ENCODE results near the gene RND3.

Gene RND3

DNA sequence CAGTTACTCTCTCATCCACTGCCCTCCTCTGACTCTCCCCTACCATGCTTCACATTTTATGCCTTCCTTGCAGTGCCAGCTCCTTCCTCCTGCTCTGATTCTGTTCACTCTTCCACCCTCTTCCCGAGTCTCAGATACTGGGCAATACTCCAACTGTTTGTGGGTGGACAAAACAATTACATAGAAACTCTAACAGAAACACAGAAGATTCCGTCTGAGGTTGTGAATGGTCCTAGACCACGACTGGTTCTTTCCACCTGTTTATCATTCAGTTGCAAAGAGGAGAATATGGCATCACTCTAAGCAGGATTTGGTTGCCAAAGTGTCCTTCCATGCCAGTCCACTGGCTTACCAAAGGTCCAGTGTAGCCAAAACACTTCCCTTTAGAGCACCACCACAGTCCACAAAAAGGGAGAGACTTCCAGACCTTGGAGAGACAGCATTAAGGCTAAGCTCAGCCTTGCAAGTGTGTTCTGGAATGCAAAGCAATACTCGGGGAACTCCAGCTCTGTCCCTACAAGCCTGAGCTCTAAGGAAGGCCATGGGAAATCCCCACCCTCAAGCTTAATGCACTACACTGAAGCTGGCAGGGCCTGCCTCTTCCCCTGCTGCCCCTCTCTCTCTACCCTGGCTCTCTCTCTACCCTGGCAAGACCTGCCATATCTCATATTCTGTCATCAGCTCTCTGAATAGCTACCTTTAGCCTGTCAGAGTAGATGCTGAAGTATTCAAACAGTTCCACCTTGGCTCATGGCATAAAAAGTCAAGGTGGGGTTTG, 33.6 kb upstream of the RND3 start:
- Histone ChIP-seq H3K4me1 (ENCODE audit: control insufficient read depth, insufficient read depth, low read length) (no peaks in the 10 kb centered on the region), H3K27ac (ENCODE audit: low read depth, low read length) (no peak overlapping the region), H3K36me3 (ENCODE audit: control insufficient read depth, insufficient read depth, low read length) (no peaks in the 10 kb centered on the region), H3K4me3 (ENCODE audit: low read depth, low read length) (no peak overlapping the region), H3K9ac (ENCODE audit: low read length) (no peak overlapping the region), H3K9me3 (ENCODE audit: control insufficient read depth, insufficient read depth, low read depth, low read length) (peaks cover 18% of the 10 kb centered on the region), H3K27me3 (ENCODE audit: control insufficient read depth, insufficient read depth, low read length) (no peaks in the 10 kb centered on the region)

DNA sequence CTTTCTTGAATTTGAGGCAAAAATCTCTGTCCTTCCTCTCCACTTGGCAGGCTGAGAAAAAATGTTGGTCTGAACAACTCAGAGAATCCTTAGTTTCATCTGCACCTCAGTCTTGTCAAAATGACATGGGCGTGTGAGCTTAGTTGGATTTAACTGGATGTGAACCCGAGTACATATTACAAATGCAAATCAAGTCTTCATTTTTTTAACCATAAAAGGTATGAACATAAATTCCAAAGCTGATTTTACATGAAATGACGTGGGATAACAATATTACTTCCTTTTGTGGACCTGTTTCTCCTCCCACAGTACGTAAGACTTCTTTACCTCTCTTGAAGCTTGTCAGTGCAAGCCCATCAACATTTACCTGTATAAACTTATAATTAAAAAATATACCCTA, 32.6 kb upstream of the RND3 start:
- no peak overlapping the region for H3K27ac ChIP-seq (ENCODE audit: low read depth, low read length)
- no peaks in the 10 kb centered on the region for H3K27me3 ChIP-seq (ENCODE audit: control insufficient read depth, insufficient read depth, low read length)
- peaks cover 18% of the 10 kb centered on the region for H3K9me3 ChIP-seq (ENCODE audit: control insufficient read depth, insufficient read depth, low read depth, low read length)
- no peak overlapping the region for H3K4me3 ChIP-seq (ENCODE audit: low read depth, low read length)
- H3K4me1 ChIP-seq (ENCODE audit: control insufficient read depth, insufficient read depth, low read length) = no peaks in the 10 kb centered on the region
- no peaks in the 10 kb centered on the region for H3K36me3 ChIP-seq (ENCODE audit: control insufficient read depth, insufficient read depth, low read length)
- no peak overlapping the region for H3K9ac ChIP-seq (ENCODE audit: low read length)

DNA sequence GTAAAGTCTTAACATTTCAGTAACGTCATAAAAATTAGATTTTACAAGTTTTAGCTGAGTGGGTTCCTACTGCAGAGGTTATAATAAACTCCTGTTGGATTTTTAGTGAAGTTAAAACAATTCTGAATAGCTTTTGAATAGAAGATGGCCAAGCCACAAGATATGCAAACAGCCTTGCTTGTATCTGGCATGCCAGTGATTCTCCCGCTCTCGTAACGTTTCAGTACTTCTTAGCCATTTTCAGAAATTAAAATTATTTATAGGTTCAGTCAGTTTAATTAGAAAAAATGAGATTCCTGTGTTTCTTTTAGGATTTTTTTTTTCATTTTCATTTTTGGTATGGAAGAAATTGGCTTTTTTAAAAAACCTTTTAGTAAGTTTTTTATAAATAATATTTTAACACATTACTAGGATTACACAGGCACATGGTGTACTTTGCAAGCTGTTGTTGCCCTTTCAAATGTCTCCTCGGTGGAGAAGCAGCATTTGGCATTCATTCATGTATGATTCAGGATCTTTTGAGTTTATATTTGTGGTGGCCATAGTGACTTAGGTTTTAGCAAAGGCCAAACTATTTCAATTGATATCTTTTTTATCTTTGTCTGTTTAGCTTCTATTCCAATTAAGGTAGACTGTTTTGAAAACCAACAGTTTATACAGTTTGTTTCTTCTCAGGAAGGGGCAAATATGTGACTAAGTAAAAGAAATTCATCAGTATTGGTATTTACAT, 30.6 kb upstream of the RND3 start:
- Histone ChIP-seq H3K4me1 (ENCODE audit: control insufficient read depth, insufficient read depth, low read length) (no peaks in the 10 kb centered on the region), H3K27ac (ENCODE audit: low read depth, low read length) (no peak overlapping the region), H3K9ac (ENCODE audit: low read length) (no peak overlapping the region), H3K27me3 (ENCODE audit: control insufficient read depth, insufficient read depth, low read length) (no peaks in the 10 kb centered on the region), H3K36me3 (ENCODE audit: control insufficient read depth, insufficient read depth, low read length) (no peaks in the 10 kb centered on the region), H3K9me3 (ENCODE audit: control insufficient read depth, insufficient read depth, low read depth, low read length) (peaks cover 6% of the 10 kb centered on the region; the same call in 1 of the 2 replicates), H3K4me3 (ENCODE audit: low read depth, low read length) (no peak overlapping the region)

DNA sequence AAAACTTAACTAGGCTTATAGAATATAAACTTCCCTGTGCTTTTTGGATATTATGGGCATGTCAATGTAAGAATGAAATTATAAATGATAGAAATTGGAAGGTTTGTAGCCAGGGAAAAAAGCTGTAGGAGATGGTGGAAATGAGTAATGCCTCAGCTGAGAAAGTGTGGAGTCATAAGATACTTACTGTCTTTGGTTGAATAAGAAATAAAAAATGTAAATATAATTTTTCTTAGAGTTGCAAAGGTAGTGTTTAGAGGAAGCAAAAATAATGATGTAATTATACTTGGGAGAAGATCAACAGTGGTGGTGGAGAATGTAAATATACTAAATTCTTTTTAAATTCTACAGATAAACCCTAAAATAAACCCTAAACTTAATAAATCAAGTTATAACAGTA, 26.2 kb upstream of the RND3 start:
- no peak overlapping the region for H3K27ac ChIP-seq (ENCODE audit: low read depth, low read length)
- no peaks in the 10 kb centered on the region for H3K27me3 ChIP-seq (ENCODE audit: control insufficient read depth, insufficient read depth, low read length)
- no peaks in the 10 kb centered on the region for H3K4me1 ChIP-seq (ENCODE audit: control insufficient read depth, insufficient read depth, low read length)
- no peaks in the 10 kb centered on the region for H3K9me3 ChIP-seq (ENCODE audit: control insufficient read depth, insufficient read depth, low read depth, low read length)
- no peaks in the 10 kb centered on the region for H3K36me3 ChIP-seq (ENCODE audit: control insufficient read depth, insufficient read depth, low read length)
- H3K9ac ChIP-seq (ENCODE audit: low read length) = no peak overlapping the region
- H3K4me3 ChIP-seq (ENCODE audit: low read depth, low read length) = no peak overlapping the region

DNA sequence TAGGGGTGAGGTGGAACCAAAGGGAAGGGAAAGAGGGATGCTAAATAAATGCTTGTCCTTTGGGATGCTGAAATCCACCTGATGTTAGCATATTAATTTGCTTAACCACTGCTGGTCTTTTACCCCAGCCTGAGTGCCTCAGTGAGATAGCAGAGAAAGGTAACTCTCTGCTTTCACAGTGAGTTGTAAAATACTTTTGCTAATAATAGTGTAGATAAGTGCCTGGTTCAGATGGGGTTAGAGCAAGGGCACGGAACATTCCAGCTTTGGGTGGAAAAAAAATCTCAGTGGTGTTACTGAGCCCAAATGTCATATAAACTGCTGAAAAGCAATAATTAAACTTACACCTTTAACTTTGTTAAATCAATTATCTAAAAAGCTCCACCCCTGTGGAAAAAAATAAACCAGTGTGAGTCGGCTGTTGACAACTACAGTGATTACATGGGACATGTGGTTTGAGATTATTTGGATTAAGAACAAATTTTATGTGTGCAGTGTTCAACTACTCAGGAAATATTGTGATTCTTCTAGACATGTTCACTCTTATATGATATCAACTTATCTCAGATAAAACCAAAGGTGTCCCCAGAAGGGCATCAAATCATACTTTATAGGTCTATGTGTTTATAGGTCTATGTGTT, 21.1 kb upstream of the RND3 start:
- H3K9ac ChIP-seq (ENCODE audit: low read length) = no peak overlapping the region
- no peaks in the 10 kb centered on the region for H3K9me3 ChIP-seq (ENCODE audit: control insufficient read depth, insufficient read depth, low read depth, low read length)

DNA sequence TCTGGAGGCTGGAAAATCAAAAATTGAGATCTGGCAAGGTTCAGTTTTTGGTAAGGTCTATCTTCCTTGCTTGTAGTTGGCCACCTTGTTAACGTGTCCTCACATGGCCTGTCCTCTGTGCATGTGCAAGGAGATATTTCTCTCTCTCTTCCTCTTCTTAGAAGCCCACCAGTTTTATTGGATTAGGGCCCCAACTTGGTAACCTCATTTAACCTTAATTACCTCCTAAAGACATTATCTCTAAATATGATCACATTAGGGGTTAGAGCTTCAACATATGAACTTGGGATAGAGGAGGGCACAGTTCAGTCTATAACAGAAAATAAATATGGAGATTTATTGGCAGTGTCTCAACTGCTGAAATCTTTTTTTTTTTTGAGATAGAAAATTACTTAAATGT, 19.6 kb upstream of the RND3 start:
- peaks cover 3% of the 10 kb centered on the region; the same call in 1 of the 2 replicates for H3K4me1 ChIP-seq (ENCODE audit: control insufficient read depth, insufficient read depth, low read length)
- H3K27ac ChIP-seq (ENCODE audit: low read depth, low read length) = no peak overlapping the region
- no peaks in the 10 kb centered on the region for H3K27me3 ChIP-seq (ENCODE audit: control insufficient read depth, insufficient read depth, low read length)
- no peak overlapping the region for H3K9ac ChIP-seq (ENCODE audit: low read length)
- H3K36me3 ChIP-seq (ENCODE audit: control insufficient read depth, insufficient read depth, low read length) = no peaks in the 10 kb centered on the region
- no peak overlapping the region for H3K4me3 ChIP-seq (ENCODE audit: low read depth, low read length)
- H3K9me3 ChIP-seq (ENCODE audit: control insufficient read depth, insufficient read depth, low read depth, low read length) = no peaks in the 10 kb centered on the region

More for the DNA sequence above, 21.1 kb upstream of the RND3 start:
- Histone ChIP-seq H3K27me3 (ENCODE audit: control insufficient read depth, insufficient read depth, low read length) (no peaks in the 10 kb centered on the region), H3K4me1 (ENCODE audit: control insufficient read depth, insufficient read depth, low read length) (peaks cover 3% of the 10 kb centered on the region; the same call in 1 of the 2 replicates), H3K4me3 (ENCODE audit: low read depth, low read length) (no peak overlapping the region), H3K27ac (ENCODE audit: low read depth, low read length) (no peak overlapping the region), H3K36me3 (ENCODE audit: control insufficient read depth, insufficient read depth, low read length) (no peaks in the 10 kb centered on the region)

DNA sequence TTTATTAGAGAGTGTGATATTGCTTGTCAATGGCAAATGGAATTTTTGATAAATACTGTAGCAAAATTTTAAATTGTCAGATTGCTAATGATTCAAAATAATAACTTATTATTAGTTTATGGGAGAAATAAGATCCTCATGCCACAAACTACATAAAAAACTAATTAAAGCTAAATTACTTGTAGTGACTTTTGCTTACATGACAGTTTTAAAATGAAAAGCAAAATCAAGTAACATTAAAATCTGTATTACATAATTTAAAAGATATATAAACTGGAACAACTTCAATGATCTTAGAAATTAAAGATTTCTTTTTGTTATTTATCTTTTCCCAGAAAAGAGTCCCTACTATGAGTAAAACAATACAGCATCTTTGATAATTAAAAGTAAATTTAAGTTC, 17.7 kb upstream of the RND3 start:
- H3K9me3 ChIP-seq (ENCODE audit: control insufficient read depth, insufficient read depth, low read depth, low read length) = no peaks in the 10 kb centered on the region
- H3K36me3 ChIP-seq (ENCODE audit: control insufficient read depth, insufficient read depth, low read length) = no peaks in the 10 kb centered on the region
- H3K9ac ChIP-seq (ENCODE audit: low read length) = no peak overlapping the region
- H3K4me1 ChIP-seq (ENCODE audit: control insufficient read depth, insufficient read depth, low read length) = peaks cover 3% of the 10 kb centered on the region; the same call in 1 of the 2 replicates
- H3K27ac ChIP-seq (ENCODE audit: low read depth, low read length) = no peak overlapping the region
- H3K27me3 ChIP-seq (ENCODE audit: control insufficient read depth, insufficient read depth, low read length) = no peaks in the 10 kb centered on the region
- no peak overlapping the region for H3K4me3 ChIP-seq (ENCODE audit: low read depth, low read length)

DNA sequence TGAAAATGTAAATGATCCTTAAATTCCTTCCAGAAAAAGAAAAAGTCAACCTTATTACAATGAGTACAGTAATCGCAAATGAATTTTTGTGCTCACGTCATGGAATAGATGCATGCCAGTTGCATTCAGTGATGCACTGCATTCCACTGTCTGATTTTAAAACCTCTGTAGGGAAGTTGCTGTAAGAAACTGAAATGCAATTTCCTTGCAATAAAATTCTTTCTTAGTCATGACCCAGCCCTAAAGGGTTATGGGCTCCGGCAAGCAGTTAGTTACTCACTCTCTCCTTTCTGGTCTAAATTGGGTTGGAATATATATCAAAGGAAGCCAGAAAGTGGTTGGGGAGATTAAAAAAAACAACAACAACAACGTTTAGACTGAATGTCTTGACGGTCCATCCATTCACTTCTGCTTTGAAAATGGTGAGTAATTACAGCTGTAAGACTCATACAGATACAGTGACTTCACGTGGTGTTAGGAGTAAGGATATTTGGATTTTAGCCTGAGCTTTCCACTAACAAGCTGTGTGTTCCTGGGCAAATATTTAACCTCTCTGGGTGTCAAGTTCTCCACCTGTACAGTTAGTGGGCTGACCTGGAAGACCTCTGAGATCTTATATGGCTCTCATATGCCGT, 8.6 kb upstream of the RND3 start:
- Histone ChIP-seq H3K27ac (ENCODE audit: low read depth, low read length) (no peak overlapping the region), H3K27me3 (ENCODE audit: control insufficient read depth, insufficient read depth, low read length) (no peaks in the 10 kb centered on the region), H3K9ac (ENCODE audit: low read length) (no peak overlapping the region), H3K36me3 (ENCODE audit: control insufficient read depth, insufficient read depth, low read length) (no peaks in the 10 kb centered on the region), H3K9me3 (ENCODE audit: control insufficient read depth, insufficient read depth, low read depth, low read length) (no peaks in the 10 kb centered on the region), H3K4me1 (ENCODE audit: control insufficient read depth, insufficient read depth, low read length) (no peaks in the 10 kb centered on the region), H3K4me3 (ENCODE audit: low read depth, low read length) (no peak overlapping the region)

DNA sequence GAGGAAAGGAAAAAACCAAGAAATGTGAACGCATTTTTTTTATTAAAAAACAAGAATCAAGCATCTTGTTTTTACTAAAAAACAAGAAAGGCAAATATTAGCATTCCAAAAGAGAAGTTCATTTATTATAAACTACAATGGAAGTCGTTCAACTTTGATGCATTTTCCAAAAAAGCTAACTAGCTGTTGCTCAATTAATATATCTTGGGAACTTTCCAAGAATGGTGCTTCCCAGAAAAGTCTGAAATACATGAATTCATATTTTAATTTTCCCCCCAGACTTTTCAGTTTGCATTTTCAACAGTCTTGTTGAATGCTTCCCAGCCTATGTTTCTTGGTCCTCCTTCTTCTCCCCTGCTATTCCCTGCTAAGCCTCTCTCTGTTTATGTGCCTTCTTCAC, 7.5 kb upstream of the RND3 start:
- no peaks in the 10 kb centered on the region for H3K9me3 ChIP-seq (ENCODE audit: control insufficient read depth, insufficient read depth, low read depth, low read length)
- no peak overlapping the region for H3K9ac ChIP-seq (ENCODE audit: low read length)
- H3K27ac ChIP-seq (ENCODE audit: low read depth, low read length) = no peak overlapping the region
- no peak overlapping the region for H3K4me3 ChIP-seq (ENCODE audit: low read depth, low read length)
- no peaks in the 10 kb centered on the region for H3K36me3 ChIP-seq (ENCODE audit: control insufficient read depth, insufficient read depth, low read length)
- H3K4me1 ChIP-seq (ENCODE audit: control insufficient read depth, insufficient read depth, low read length) = no peaks in the 10 kb centered on the region
- H3K27me3 ChIP-seq (ENCODE audit: control insufficient read depth, insufficient read depth, low read length) = no peaks in the 10 kb centered on the region

DNA sequence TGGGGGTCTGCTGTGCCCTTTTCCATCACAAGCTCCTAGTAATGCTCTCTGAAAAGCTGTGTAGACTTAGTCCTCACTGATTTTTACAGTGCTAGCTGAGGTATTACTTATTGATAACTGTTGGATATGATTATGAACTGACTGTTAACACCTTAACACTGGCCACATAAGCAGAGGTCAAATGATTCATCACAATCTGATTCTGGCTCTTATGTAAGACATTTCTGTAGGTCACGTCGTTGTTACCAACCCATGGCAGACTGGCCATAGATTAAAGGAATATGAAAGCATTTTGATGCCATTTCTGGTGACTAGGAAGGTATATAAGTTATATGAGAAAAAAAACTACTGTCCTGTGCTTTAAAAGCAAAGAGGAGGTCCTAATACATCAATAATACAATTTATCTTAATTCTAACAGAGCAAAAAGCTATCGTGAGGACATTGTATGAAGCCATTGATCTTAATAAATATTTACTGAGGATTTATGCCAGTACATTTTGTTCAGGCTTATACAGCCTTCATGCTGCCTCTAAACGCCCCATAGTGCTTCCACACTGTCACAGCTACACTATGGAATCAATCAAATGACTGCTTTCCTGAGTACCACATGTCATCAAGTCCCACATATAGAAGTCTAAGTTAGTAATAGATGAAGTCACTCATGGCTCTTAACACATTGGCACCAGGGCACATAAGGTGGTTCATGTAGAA, 6.9 kb upstream of the RND3 start:
- no peak overlapping the region for H3K27ac ChIP-seq (ENCODE audit: low read depth, low read length)
- H3K4me1 ChIP-seq (ENCODE audit: control insufficient read depth, insufficient read depth, low read length) = no peaks in the 10 kb centered on the region
- no peak overlapping the region for H3K9ac ChIP-seq (ENCODE audit: low read length)
- H3K27me3 ChIP-seq (ENCODE audit: control insufficient read depth, insufficient read depth, low read length) = no peaks in the 10 kb centered on the region
- no peaks in the 10 kb centered on the region for H3K36me3 ChIP-seq (ENCODE audit: control insufficient read depth, insufficient read depth, low read length)
- no peaks in the 10 kb centered on the region for H3K9me3 ChIP-seq (ENCODE audit: control insufficient read depth, insufficient read depth, low read depth, low read length)
- no peak overlapping the region for H3K4me3 ChIP-seq (ENCODE audit: low read depth, low read length)

All from HUES6 (cell line).